GM18498 (cell line): ENCODE data around the gene TOM1L2.

ENCODE experiments used
- ATAC-seq: cut with Tn5 transposase; IDR thresholded peaks from one replicate; pipeline ENCODE4 v1.9.1; 2021; ENCODE audit warnings: mild to moderate bottlenecking, moderate library complexity; ENCODE audit not compliant: unreplicated experiment

The TOM1L2 gene

DNA sequence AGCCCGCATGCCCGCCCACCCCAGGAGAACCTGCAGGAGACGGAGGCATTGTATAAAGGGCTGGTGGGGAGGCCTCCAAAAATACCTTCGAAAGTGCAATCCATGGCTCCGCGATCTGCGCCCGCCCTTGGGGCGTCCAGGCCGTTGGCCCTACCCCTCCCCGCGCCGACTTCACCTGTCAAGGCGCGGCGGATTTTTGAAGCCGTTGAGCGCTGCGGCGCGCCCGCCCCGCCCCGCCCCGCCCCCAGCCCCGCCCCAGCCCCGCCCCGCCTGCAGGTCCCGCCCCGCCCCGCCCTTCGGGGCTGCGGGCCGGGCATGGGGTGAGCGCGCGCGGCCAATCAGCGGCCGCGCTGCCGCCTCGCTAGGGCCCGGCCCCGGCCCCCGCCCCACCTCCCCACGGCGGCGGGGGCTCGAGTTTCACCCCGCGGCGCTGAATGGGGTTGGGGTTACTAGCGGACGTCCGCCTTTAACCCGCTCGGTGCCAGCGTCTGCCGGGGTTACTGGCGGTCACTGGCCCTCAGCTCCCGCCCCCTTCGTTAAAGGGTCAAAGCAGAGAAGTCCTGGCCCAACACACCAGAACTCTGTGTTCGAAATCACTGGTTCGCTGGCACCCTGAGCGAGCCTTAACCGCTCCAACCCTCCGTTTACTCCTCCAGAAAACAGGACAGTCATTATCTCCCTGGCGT lies 148.6 kb downstream of the TOM1L2 start:
- peak; percentile 84 for ATAC-seq

DNA sequence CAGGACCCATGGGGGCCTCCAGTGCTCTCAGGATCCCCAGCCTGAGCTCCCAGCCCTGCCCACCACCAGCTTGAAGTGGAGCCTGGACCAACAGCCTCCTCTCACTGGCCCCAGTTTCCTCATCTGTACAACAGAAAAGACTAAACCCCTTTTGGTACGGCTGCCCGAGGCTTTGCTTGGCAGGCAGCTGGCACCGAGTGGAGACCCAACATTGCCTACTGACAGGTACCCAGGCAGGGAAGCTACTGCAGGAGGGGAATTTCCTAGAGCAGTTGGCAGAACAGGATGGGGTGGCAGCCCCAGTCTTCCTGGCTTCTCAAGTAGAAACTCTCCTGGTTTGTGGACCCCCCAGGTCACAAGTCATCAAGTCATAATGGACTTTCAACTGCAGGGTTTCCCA lies 149.6 kb downstream of the TOM1L2 start:
- no peak for ATAC-seq

GRCh38 chr17:17822189-17822588 lies 150.0 kb downstream of the TOM1L2 start:
- no peak for ATAC-seq

GRCh38 chr17:17820463-17821158 lies 151.6 kb downstream of the TOM1L2 start:
- no peak for ATAC-seq

DNA sequence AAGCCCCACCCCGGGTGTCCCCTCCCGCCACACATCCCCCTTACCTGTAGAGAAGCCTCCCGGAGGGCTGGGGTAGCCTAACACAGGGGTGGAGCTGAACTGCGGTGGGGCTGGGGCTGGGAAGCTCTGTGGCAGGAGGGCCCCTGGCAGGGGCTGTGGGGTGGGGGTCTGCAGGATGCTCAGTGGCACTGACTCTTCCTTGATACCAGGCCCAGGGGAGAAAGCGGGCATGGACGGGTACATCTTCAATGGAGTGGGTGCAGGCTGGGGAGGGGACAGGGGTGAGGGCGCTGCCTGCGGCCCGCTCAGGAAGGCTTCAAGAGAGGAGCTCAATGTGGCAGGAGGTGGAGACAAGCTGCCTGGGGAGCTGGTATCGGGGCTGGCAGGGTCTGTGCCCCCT lies 152.2 kb downstream of the TOM1L2 start:
- ATAC-seq, result no peak

DNA sequence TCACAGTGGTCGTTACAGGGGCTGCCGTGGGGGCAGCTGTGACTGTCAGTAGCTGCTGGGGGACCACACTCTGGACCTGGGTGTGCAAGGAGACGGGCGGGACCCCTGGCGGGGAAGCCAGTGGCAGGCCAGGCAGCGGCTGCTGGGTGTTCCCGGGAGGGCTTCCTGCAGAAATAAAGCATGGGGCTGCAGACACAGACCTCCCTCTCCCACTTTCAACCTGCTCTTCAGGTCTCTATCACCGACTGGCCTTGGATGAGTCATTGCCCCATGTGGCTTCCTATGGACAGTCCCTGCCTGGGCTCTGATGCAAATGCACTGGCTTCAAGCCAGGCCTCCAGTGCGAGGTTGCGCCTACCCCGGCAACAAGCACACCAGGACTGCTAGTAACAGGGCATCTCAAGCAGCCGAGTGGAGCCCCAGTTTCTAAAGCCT lies 152.6 kb downstream of the TOM1L2 start:
- ATAC-seq, result peak; percentile 47

DNA sequence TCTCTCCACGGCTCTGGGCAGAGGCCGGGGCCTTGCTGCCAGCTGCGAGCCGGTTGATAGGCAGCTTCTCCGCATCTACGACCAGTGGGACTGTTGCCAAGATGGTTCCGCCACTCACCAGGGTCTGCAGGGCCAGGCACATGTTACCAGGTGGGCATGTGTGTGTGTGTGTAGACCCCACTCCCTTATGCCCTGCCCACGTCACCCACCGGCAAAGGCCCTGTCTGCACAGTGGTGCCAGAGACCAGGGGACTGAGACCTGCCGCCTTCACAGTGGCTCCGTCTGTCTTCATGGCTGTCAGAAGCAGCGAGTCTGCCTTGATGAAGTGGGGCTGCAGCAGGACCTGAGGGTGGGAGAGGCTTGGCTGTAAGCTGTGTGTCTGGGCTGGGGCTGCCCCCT lies 153.1 kb downstream of the TOM1L2 start:
- ATAC-seq, result no peak

DNA sequence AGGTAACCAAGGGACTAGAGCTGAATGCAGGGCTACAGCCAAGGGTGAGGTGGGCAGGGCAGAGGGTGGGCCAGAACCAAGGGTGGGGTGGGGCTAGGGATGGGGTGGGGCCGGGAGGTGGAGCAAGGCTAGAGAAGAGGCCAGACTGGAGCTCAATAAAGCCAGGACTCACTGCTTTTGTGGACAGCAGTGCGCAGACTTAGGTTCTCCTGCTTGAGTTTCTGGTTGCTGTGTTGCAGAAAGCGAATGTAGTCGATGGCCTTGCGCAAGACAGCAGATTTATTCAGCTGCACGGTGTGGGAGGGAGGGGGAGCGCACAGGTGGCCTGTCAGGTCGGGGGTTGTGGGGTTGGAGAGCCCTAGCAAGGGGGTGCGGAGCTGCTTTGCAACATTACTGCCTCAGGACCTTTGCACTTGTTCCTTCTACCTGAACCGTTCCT lies 154.1 kb downstream of the TOM1L2 start:
- ATAC-seq, result no peak

DNA sequence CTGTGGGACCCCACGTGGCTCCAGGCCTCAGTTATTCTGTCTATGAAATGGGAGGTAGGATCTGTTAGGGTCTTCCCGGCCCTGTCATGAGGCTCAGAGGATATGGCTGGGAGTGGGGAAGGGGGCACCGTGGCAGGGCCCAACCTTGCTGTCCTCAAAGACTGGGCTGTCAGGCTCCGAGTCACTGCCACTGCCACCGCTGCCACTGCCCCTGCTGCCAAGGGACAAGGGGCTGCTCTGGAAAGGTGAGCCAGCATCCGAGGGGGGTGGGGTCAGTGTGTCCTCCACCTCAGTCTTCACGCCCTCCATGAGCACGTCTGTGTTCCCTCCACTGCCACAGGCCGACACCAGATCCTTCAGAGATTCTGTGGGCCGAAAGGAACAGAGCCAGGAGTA lies 154.7 kb downstream of the TOM1L2 start:
- no peak for ATAC-seq

DNA sequence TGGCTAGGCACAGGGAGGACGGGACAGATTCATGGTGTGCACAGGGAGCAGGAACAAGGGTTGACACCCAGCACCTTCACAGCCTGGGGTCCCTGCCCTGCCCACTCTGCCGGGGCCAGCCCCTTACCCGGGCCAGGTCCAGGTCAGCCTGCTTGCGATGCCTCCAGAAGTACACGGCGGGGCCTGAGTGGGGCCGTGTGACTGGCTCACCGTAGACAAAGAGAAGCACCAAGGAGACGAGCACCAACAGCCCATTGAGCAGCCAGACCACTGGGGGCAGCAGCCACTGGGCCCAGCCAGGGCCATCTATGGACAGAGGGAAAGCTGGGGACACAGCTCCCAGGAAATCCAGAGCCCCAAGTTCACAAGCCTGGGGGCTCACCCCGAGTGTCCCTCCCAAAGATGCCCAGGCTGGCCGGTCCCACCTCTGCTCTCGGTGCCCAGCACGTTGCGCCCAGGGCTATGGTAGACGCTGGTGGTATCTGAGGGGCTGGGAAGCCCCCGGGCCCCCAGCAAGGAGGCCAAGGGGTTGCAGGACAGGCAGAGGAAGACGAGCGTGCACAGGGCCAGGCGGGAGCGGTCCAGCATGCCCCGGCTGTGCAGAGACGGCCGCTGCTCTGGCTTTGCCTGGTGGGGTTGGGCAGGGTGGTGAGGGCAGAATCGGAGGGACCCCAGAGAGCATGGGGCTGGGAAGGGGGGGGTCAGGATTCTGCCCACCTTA lies 155.2 kb downstream of the TOM1L2 start:
- ATAC-seq, result no peak

- no peak for ATAC-seq
These were observed 155.9 kb downstream of the TOM1L2 start for GRCh38 chr17:17816240-17816814.

GRCh38 chr17:17815436-17816200 lies 156.6 kb downstream of the TOM1L2 start:
- ATAC-seq, result no peak

- ATAC-seq, result no peak
These were observed 157.2 kb downstream of the TOM1L2 start for GRCh38 chr17:17815062-17815406.

GRCh38 chr17:17814162-17815061 lies 157.8 kb downstream of the TOM1L2 start:
- no peak for ATAC-seq

DNA sequence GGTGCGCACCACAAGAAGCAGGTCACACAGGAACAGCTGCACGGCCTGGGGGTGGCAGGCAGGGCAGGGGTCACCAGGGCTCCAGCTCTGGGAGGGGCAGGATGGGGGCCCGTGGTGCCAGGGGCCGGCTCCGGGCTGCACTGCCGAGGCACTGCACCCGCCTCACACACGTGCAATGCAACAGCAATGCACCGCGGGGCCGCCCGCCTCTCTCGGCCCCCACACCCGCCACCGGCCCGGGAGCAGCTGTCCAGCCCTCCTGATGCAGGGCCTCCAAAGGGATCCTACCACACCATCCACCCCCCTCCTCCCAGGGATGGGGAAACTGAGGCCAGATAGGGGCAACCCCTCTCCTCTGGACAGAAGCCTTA lies 158.5 kb downstream of the TOM1L2 start:
- ATAC-seq, result no peak

- no peak for ATAC-seq
These were observed 159.0 kb downstream of the TOM1L2 start for GRCh38 chr17:17813055-17813724.

DNA sequence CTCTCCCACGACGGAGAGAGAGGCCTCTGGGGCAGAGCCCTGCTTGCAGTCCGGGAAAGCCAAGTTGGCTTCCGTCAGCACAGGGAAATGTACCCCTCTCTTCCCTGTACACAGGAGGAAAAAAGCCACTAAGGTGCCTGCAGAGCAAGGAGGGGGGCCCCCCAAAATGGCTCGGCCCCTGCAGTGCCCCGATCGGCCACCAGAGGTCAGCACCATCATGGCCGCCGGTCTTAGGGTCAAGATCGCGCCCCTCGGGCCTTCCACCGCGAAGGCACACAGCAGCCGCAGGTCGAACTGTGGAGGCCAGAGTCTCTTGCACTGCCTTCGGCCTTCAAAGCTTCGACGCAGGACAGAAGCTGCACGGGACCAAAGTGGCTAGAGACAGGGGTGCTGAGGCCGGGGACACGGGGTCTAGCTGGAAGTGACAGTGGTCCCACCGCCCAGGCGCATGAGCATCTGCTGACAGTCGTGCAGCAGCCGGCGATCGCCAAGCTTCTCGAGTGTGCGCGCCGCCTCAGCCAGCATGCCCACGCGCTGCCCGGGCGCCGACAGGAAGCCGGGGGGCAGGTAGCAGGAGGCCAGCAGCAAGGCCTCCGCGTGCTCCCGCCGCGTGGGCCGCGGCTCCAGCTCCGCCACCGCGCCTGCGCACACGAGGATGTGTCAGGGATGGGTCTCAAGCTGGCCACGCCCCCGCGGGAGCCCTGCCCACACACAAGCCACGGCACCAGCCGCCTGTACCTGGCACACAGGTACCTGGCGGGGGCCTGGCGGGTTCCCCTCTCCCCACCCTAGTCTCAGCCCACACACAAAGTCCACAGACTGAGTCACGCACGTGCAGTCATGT lies 159.8 kb downstream of the TOM1L2 start:
- peak; percentile 46 for ATAC-seq

- ATAC-seq, result no peak
These were observed 160.6 kb downstream of the TOM1L2 start for GRCh38 chr17:17811381-17812210.
